GM21786 (cell line): ENCODE measurements around the gene ADAMTS12.

Experiments used
- ATAC-seq: cut with Tn5 transposase; IDR thresholded peaks from one replicate; pipeline ENCODE4 v1.9.1; 2021; ENCODE audit not compliant: unreplicated experiment

Gene ADAMTS12

GRCh38 chr5:33720176-33720575 lies 171.6 kb downstream of the ADAMTS12 start:
- ATAC-seq: no peak

GRCh38 chr5:33719769-33720168 lies 172.0 kb downstream of the ADAMTS12 start:
- ATAC-seq: no peak

DNA sequence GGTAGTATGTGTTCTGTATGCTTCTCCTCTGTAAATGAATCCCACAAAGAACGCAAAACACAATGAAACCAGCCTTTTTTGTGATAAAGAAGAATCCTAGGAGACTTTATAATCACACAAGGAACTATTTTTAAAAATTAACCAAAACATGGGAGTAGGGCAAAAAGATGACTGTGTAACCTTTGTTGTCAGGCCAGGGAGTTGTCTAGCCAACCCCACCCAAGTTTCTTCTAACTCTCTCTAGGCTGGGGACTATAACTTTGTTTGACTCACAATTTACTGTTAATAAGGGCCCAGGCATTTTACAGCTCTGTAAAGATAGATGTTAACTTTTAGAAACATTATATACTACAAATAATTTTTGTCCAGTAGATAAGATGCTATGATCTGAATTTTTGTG lies 176.1 kb downstream of the ADAMTS12 start:
- no peak for ATAC-seq

DNA sequence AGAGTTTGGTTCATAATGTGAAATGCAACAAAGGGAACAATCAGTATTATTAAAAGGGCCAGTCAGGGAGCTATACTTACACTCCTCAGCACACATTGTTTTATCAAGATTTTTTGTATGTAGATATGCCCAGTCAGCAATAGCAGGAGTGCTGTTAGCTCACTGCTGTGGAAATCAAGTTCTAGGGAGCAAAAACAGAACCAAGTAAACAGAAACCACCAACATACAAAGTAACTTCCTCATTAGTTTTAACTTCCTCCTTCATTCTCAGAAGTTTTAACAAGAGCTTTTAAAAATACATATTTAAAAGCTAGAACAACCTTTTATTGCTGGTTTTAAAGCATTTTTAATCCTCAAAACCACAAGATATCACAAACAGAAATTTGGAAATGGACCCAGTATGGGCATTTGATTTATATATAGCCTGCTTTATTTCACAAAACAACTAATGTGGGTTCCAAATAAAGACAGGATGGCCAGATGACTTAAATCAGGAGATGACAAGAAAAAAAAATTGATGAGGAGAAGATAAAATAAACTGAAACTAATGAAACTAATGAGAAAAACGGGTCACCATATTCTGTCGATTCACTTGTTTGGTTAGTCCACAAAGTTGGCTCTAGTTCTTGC lies 178.5 kb downstream of the ADAMTS12 start:
- no peak for ATAC-seq

DNA sequence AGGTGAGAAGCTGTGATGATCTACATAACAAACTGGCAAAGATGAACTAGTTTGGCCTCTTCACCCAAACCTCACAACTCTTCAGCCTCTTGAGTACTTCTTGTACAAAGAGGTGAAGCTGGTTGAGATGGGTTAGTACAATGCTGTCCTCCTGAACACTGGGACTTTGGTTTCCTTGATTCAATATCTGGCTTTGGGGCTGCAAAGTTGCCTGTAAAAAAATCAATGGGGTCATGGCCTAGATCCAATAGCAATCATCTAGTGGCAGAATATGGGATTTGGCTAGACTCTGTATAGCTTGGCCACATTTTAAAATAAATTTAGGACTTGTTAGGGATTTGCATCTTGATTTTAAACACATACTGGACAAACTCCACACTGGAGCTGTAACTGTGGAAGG lies 179.1 kb downstream of the ADAMTS12 start:
- ATAC-seq: no peak

- ATAC-seq: no peak
These were observed 180.6 kb downstream of the ADAMTS12 start for GRCh38 chr5:33711094-33711679.

DNA sequence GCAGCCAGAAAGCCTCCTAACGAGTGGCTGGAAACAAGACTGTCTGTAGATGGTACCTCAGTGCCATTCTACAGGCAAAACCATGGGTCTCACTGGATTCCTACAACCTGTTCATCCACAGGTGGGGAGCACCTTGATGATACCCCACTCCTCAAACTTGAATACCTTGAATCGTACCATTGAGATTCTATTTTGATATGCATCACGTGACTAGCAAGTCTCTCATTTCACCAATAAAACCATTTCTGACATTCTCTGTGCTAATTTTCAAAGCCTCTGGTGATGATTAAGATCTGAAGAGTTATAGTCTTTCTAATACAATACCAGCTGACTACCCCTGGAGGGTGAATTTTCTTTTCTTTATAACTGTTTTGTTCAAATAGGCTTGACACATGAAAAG lies 188.9 kb downstream of the ADAMTS12 start:
- ATAC-seq: no peak

DNA sequence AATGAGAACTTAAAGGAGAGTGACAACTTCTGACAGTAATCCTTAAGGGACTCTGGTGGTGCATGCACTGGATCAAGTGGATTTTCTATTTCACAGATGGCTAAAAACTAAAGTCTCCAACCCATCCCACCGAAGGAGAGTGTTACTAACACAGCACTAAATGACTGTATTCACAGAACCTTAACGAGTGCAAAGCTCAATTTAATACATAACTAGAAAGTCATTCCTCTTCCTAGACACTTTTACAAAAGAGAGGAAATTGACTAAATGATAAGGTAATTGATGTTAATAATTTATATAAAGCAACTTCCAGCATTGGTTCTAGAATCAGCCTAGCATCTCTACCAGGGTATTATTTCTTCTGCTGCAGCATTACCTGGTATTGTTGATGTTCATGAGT lies 189.8 kb downstream of the ADAMTS12 start:
- ATAC-seq: no peak

DNA sequence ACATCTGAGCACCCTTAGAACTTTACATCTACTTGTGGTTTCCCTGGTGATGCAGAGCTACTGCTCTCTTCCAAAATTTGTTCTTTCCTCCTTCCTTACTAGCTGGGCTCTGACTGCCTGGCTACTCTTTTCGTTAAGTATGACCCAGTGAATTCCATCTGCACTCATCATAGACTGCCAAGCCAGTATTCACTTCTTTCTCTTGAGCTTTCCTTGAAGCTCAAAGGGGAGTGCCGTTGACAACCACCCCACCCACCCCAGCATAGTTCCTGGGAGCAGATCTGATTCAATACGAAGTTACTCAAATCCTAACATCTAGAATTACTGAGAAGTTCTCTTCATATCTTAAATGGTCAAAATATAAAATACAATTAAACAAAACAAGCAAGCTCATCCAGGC lies 190.5 kb downstream of the ADAMTS12 start:
- ATAC-seq: no peak

- ATAC-seq: no peak
These were observed 195.4 kb downstream of the ADAMTS12 start for GRCh38 chr5:33696411-33696810.

GRCh38 chr5:33692980-33693379 lies 198.8 kb downstream of the ADAMTS12 start:
- no peak for ATAC-seq

DNA sequence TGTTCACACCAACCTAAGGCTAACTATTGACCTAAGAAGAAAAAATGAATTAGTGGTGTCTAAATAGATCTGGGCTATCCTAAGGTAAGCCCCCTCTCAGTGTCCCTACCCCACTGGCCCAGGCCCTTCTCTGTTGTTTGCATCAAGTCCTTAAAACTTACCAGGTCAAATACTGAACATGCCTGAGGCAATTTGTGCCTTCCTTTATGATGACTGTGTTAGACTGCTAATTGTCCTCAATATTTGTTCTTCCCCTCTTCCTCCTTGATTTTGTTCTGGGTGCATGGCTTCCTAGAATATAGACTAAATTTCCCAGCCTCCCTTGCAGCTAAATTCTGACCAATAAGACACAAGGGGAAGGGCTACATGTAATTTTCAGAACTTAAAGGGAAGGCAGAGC lies 199.9 kb downstream of the ADAMTS12 start:
- ATAC-seq: no peak

DNA sequence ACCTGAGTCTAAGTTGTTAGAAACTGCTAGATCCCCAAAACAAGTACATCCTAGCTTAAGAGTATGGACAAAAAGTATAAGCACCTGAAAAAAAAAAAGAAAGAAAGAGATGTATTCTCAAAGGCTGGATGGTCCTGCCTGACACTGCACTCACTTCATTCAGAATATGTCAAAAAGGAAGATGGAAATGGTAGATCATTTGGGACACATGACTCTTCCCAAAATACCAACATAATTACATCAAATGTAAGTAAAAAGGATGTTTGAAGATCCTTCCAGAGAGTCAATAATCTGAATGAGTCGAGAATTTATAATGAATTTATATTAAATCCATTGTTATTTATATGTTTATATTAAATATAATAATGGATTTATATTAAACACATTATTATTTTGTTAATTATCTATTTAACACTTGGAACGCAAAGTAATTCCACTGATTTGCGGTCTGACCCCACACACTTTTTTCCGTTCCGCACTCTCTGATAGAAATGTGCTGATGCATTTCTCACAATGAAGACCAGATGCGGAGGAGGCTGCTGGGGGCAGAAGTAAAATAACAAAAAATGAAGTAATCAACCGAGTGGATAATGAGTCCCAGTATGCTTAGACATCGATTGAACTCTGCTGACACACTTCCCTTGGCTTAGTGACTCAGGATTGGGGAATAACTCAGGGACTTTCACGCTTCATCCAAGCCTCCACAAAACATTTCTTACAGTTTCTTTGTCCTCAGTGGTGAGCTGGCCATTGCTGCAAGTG lies 201.2 kb downstream of the ADAMTS12 start:
- no peak for ATAC-seq

DNA sequence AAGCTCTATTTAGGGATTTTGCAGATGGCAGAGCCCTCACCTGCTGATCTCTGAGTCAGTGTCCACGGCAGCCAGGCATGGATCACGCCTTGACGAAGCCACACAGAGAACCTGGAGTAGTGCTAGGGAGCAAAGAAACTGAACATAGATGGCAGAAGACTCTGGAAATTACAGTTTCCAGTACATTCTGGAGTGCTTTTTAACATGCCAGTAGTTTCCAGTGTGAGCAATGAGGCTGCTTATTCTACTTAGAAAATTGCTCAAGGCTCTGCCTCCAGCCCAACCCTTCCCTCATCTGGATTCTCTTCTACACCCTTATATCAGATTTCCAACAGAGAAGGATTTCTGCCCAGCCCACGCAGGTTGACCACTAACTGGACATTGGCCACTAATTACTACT lies 203.3 kb downstream of the ADAMTS12 start:
- no peak for ATAC-seq

DNA sequence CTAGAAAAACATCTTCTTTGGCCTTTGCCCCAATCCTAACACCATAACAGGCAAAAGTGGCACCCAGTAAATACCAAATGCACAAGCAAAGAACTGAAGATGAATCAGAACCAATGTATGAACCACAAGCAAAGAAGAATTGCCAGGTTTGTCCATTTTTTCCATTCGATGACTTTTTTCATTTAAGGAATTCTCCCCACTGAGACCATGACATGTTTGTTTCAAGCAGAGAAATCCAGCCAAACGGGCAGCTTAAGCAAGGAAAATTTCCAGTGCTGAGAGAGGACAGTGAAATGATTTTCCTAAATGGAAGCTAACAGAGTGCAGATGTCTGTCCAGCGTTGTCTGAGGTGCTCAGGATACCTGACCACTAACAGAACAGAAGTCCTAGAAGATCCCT lies 203.7 kb downstream of the ADAMTS12 start:
- no peak for ATAC-seq

DNA sequence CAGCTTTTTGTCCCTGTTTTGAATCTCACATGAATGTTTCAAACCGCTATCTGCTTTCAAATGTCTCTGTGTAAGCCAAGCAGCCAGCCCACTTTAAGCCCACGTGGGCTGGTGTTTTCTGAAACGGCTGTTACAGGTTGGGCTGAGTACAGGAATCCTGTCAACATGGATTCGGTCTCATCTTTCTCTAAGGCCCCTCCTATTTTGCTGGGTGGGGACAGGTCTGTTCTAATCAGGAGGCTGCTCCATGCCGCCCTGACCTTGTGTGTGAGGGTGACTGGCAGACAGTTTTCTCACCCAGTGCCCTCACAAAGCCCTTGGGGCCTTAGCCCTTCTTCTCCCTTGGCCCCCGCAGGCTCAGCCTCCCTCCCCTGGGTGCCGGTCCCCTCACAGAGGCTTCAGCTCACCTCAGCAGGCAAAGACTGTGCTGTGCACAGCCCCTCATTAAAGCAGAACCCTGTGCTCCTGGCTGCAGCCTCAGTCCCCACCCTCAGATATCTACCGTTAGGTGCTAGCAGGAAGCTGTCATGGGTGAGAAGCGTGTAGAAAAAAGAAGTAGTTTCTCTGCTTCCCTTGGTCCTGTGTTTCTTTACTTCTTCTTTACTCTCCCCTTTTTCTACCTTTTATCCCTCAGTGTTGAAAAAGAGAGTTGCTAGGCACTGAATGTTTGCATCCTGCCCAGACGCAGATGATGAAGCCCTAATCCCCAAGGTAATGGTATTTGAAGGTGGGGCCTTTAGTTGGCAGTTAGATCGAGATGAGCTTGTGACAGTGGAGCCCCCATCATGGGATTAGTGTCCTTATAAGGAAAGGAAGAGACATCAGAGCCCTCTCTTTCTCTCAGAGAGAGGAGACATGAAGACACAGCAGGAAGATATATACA lies 205.7 kb downstream of the ADAMTS12 start:
- ATAC-seq: no peak

GRCh38 chr5:33684496-33685159 lies 207.2 kb downstream of the ADAMTS12 start:
- no peak for ATAC-seq

- no peak for ATAC-seq
These were observed 212.0 kb downstream of the ADAMTS12 start for GRCh38 chr5:33679791-33680190.

- peak; percentile 82 for ATAC-seq
These were observed 215.8 kb downstream of the ADAMTS12 start for GRCh38 chr5:33675958-33676464.

DNA sequence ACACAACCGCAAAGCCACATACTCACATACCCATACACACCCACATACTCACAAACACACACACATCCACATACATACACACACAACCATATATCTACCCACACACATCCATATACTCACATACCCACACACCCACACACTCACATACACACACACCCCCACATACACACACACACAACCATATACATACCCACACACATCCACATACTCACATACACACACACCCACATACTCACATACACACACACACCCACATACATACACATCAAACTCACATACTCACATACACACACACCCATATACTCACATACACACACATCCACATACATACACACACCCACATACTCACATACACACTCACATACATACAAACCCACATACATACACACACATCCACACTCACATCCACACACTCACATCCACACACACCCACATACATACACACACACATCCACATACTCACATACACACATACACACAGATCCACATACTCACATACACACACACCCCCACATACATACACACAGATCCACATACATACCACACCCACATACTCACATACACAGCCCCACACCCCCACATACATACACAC lies 220.0 kb downstream of the ADAMTS12 start:
- no peak for ATAC-seq
